Activated T-cell treated with anti-CD3 and anti-CD28 coated beads, Interleukin-2, amount 50 U/mL, for 4 hours (primary cell): ENCODE results near the gene FBXO31. TPM values are rescaled to one million over a fixed set of nuclear protein-coding genes. Genes with fewer than 3 reads are reported as not detected.

ENCODE experiments used
- ATAC-seq, 2 donors: fragments of 200-7000 bp; cut with Tn5 transposase; one replicate each; pipeline ENCODE4 v1.10.0; 2021
- DNase-seq: peaks from one replicate; pipeline ENCODE4 v3.0.0-alpha.2; 2020
- H3K27me3 Mint-ChIP-seq: one replicate; pipeline ENCODE4 v1.8.0; 2021; ENCODE audit warnings: low read depth, mixed read lengths
- H3K36me3 Mint-ChIP-seq: one replicate; pipeline ENCODE4 v1.8.0; 2022; ENCODE audit warnings: mixed read lengths; ENCODE audit not compliant: insufficient read depth
- H3K4me1 Mint-ChIP-seq: one replicate; pipeline ENCODE4 v1.8.0; 2021; ENCODE audit warnings: low read depth, mixed read lengths
- H3K4me3 Mint-ChIP-seq: one replicate; pipeline ENCODE4 v1.8.0; 2021; ENCODE audit warnings: mild to moderate bottlenecking, moderate library complexity, mixed read lengths
- H3K9me3 Mint-ChIP-seq: one replicate; pipeline ENCODE4 v1.8.0; 2021; ENCODE audit warnings: mixed read lengths
- total RNA-seq, 3 donors: library from RNA; stranded (reverse); gene quantifications; one replicate each; pipeline ENCODE4 v1.2.1, GENCODE V29; 2021

Gene FBXO31
- total RNA-seq, 3 donors from 2014 or later, result 53.0 to 58.1 (median 55.5) TPM

DNA sequence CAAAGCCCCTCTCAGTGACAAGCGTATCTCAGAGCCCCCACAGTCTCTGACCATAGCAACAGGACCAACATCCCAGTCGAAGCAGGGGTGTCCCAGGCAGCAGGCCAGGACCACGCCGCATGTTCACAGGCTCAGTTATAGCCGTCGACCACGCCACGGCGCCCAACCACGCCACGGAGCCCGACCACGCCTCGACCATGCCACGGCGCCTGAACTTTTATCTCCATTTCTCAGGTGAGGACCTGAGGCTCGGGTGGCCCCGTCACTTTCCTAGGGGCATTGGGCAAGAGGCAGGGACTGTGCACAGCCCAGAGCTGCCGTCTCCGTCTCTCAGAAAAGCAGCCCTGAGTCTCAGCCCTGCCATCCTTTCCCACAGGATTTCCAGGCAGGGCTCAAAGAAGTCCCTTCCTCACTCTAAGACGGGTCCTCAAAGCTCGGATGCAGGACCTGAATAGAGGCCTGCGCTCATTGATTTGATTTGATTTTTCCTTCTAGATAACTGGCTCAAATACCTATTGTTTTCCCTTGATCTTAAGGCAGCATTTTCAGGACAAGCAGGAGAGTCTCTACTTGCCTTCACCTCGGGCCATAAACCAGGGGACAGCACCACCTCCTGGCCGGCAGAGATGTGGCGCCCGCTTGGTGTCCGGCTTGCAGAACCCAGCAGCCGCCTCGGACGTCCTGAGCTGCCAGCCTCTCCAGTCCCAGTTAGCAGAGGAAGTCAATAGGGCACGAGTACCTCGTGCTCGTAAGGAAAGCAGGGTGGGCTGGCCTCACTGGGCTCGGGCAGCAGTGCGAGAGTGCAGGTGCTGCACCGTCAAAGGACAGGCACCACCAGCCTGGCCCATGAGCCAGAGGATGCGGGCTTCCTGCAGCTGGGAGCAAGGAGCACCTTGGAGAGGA, 105.1 kb downstream of the FBXO31 start:
- H3K9me3 Mint-ChIP-seq, result no peaks in the 10 kb centered on the region
- no peak overlapping the region for H3K4me3 Mint-ChIP-seq
- ATAC-seq (peak; percentile 48 to 73), DNase-seq (no peak)
- H3K36me3 Mint-ChIP-seq, result no peaks in the 10 kb centered on the region
- H3K4me1 Mint-ChIP-seq, result peaks cover 3% of the 10 kb centered on the region
- peaks cover 5% of the 10 kb centered on the region for H3K27me3 Mint-ChIP-seq

Other genes starting within 250 kb of the FBXO31 start
- 1 to 10 TPM; 3.5 to 5.7 (median 4.1) TPM for gene C16orf95, start 66.4 kb downstream of the FBXO31 start, total RNA-seq
- 10 to 100 TPM; 31.5 to 43.2 (median 31.6) TPM for gene MAP1LC3B, start 8.6 kb upstream of the FBXO31 start, total RNA-seq
- gene ZCCHC14, start 109.2 kb upstream of the FBXO31 start, total RNA-seq, result 10 to 100 TPM; 14.7 to 18.0 (median 15.9) TPM
- not detected for gene JPH3, start 218.7 kb upstream of the FBXO31 start, total RNA-seq